GM12878 (cell line): ENCODE measurements around the gene MYDGF. TPM values are rescaled to one million over a fixed set of nuclear protein-coding genes. Genes with fewer than 3 reads are reported as not detected.

Experiments used
- ATAC-seq: fragments of 200-7000 bp; cut with Tn5 transposase; 3 replicates; pipeline ENCODE4 v1.9.1; 2020; ENCODE audit warnings: mild to moderate bottlenecking, moderate library complexity
- BruUV-seq: library from RNA; stranded (reverse); fragments of 400-500 nt; replicated peaks from 2 replicates; lab custom pipeline; 2021; lab: Mats Ljungman, UMichigan
- CTCF ChIA-PET: fragments of 300-600 bp; sonication (Branson Sonifier 250); formaldehyde crosslinking; extraction: SDS; loops from one replicate; lab custom pipeline; 2021; ENCODE audit warnings: inconsistent platforms; lab: Yijun Ruan, JAX
- POLR2A ChIA-PET: fragments of 350-600 bp; formaldehyde crosslinking; extraction: SDS; loops from one replicate; lab custom pipeline; 2021; ENCODE audit warnings: inconsistent platforms; lab: Charles Lee
- RAD21 ChIA-PET: fragments of 300-600 bp; sonication (Branson Sonifier 250); formaldehyde crosslinking; loops from one replicate; lab custom pipeline; 2023; ENCODE audit warnings: antibody characterized with exemption; ENCODE audit not compliant: unreplicated experiment; lab: Charles Lee
- SMC1A ChIA-PET: fragments of 300-600 bp; sonication (Branson Sonifier 250); formaldehyde crosslinking; loops from one replicate; lab custom pipeline; 2023; ENCODE audit not compliant: unreplicated experiment, uncharacterized antibody; lab: Charles Lee
- DNase-seq: peaks from one replicate; pipeline ENCODE4 v3.0.0-alpha.2; 2011; ENCODE audit warnings: low read depth, low spot score
- FAIRE-seq: peaks from 3 replicates; lab custom pipeline; 2011; peaks lifted over from hg19 to GRCh38; lab: Jason Lieb, UNC
- H2AFZ ChIP-seq: 2 replicates; pipeline ENCODE4 v1.6.0; 2011; ENCODE audit warnings: low read depth, low read length, control low read depth; ENCODE audit not compliant: control insufficient read depth
- H3K27ac ChIP-seq: 2 replicates; pipeline ENCODE4 v1.5.1; 2011; ENCODE audit warnings: control low read depth; ENCODE audit not compliant: control insufficient read depth, insufficient read depth
- H3K27me3 ChIP-seq, 2 experiments: replicated peaks in 1 of 2; 2 replicates each; pipeline versions ENCODE4 v1.6.0 to v1.6.1; 2011; ENCODE audit warnings: low read length in 1 of 2; ENCODE audit not compliant: control insufficient read depth in 2 of 2, insufficient read depth in 2 of 2
- H3K36me3 ChIP-seq, 2 experiments: 2 replicates each; pipeline ENCODE4 v1.5.1; 2011; ENCODE audit warnings: low read length in 1 of 2; ENCODE audit not compliant: control insufficient read depth in 2 of 2, insufficient read depth in 2 of 2
- H3K4me1 ChIP-seq: 2 replicates; pipeline ENCODE4 v1.6.1; 2011; ENCODE audit warnings: mild to moderate bottlenecking, low read length, moderate library complexity, mixed read lengths; ENCODE audit not compliant: control insufficient read depth, insufficient read depth
- H3K4me2 ChIP-seq: 2 replicates; pipeline ENCODE4 v1.6.0; 2011; ENCODE audit warnings: control low read depth; ENCODE audit not compliant: control insufficient read depth, insufficient read depth
- H3K4me3 ChIP-seq: fragments of 200-600 bp; sonication (generic); 2 replicates; pipeline ENCODE4 v1.5.1; 2016
- H3K79me2 ChIP-seq: 2 replicates; pipeline ENCODE4 v1.6.0; 2011; ENCODE audit warnings: low read length; ENCODE audit not compliant: control insufficient read depth, insufficient read depth
- H3K9ac ChIP-seq: 2 replicates; pipeline ENCODE4 v1.8.0; 2011; ENCODE audit warnings: low read length, control low read depth, mixed read lengths; ENCODE audit not compliant: control insufficient read depth, insufficient read depth
- H3K9me3 ChIP-seq: replicated peaks from 3 replicates; pipeline ENCODE4 v1.5.1; 2011; ENCODE audit warnings: mild to moderate bottlenecking, low read length; ENCODE audit not compliant: control insufficient read depth, insufficient read depth
- H4K20me1 ChIP-seq: 2 replicates; pipeline ENCODE4 v1.6.0; 2011; ENCODE audit not compliant: control insufficient read depth, insufficient read depth
- CEBPZ ChIP-seq: fragments of 150-350 bp; IDR thresholded peaks from 2 replicates; pipeline ENCODE4 v1.6.1; 2016; ENCODE audit warnings: low read depth, low read length
- DPF2 ChIP-seq: fragments of 450-650 bp; IDR thresholded peaks from 2 replicates; pipeline ENCODE4 v1.6.1; 2017; ENCODE audit warnings: mild to moderate bottlenecking
- IKZF2 ChIP-seq, 2 experiments: fragments of 450-650 bp; IDR thresholded peaks; 2 replicates each; pipeline ENCODE4 v1.6.1; 2017; ENCODE audit warnings: mild to moderate bottlenecking in 2 of 2, moderate library complexity in 2 of 2
- JUND ChIP-seq: IDR thresholded peaks from 2 replicates; pipeline ENCODE4 v1.6.1; 2012; ENCODE audit warnings: low read depth, mild to moderate bottlenecking, low read length, improper control_type of control experiment, moderate library complexity
- MAX ChIP-seq: IDR thresholded peaks from 2 replicates; pipeline ENCODE4 v1.6.1; 2012; ENCODE audit warnings: low read depth, low read length, improper control_type of control experiment
- NFYB ChIP-seq: IDR thresholded peaks from 2 replicates; pipeline ENCODE4 v1.6.1; 2011; ENCODE audit warnings: low read depth, mild to moderate bottlenecking, low read length, improper control_type of control experiment, moderate library complexity; ENCODE audit not compliant: insufficient read depth
- RUNX3 ChIP-seq: IDR thresholded peaks from 2 replicates; pipeline ENCODE4 v1.6.1; 2012; ENCODE audit warnings: low read length, inconsistent platforms
- SPI1 ChIP-seq: IDR thresholded peaks from 2 replicates; pipeline ENCODE4 v1.6.1; 2011; ENCODE audit warnings: low read depth, mild to moderate bottlenecking, low read length, moderate library complexity, borderline replicate concordance; ENCODE audit not compliant: insufficient read depth
- SREBF1 ChIP-seq: IDR thresholded peaks from 2 replicates; pipeline ENCODE4 v1.6.1; 2012; ENCODE audit warnings: mild to moderate bottlenecking, low read length
- TCF7 ChIP-seq: IDR thresholded peaks from 2 replicates; pipeline ENCODE4 v1.6.1; 2014; ENCODE audit warnings: antibody characterized with exemption, borderline replicate concordance
- ZNF622 ChIP-seq: fragments of 450-650 bp; IDR thresholded peaks from 2 replicates; pipeline ENCODE4 v1.6.1; 2017; ENCODE audit warnings: mild to moderate bottlenecking, inconsistent platforms
- ZSCAN29 ChIP-seq: fragments of 450-650 bp; IDR thresholded peaks from 2 replicates; pipeline ENCODE4 v1.6.1; 2017; ENCODE audit warnings: mild to moderate bottlenecking, moderate library complexity
- WGBS: methylation state at CpG from one replicate; pipeline ENCODE4 v1.1.6; 2016; ENCODE audit warnings: low lambda C conversion rate; ENCODE audit not compliant: insufficient replicate concordance, insufficient coverage; ENCODE audit errors: missing lambda C conversion rate; 5-methylcytosine and 5-hydroxymethylcytosine counted together
- in situ Hi-C: fragments of 300-500 bp; cut with MboI; formaldehyde crosslinking; loops from 9 replicates; pipeline ENCODE4 v1.14.3; 2018; ENCODE audit warnings: mixed read lengths
- intact Hi-C: fragments of 100-400 bp; cut with micrococcal nuclease; formaldehyde crosslinking; loops from one replicate; pipeline ENCODE4 v1.14.2; 2022; ENCODE audit not compliant: unreplicated experiment
- polyA plus RNA-seq, 11 experiments: library from polyadenylated mRNA; depleted of rRNA in 4 of 11; unstranded in 6 of 11; stranded (reverse) in 5 of 11; fragments of >200 nt; fragmentation: Nextera tagmentation in 4 of 11; fragmentation: Illumina TruSeq in 1 of 11; extraction: Ambion mirVana in 4 of 11; extraction: Trizol in 1 of 11; gene quantifications; 1 replicate in 1 of 11; 2 replicates in 10 of 11; pipeline versions ENCODE4 v1.2.1 to v1.2.3, GENCODE V29; 2011 to 2016; ENCODE audit warnings: inconsistent platforms in 2 of 11, missing spikeins in 2 of 11, low read depth in 1 of 11
- total RNA-seq, 4 experiments: library from RNA; depleted of rRNA in 3 of 4; stranded (reverse); fragments of >200 nt in 3 of 4; fragmentation: Illumina TruSeq in 1 of 4; extraction: Trizol in 1 of 4; gene quantifications; 2 replicates each; pipeline versions ENCODE4 v1.2.1 to v1.2.3, GENCODE V29; 2013 to 2021
- TF ChIP-seq, protein P1 (sequence below): IDR thresholded peaks from 2 replicates; pipeline ENCODE4 v1.6.1; 2011; ENCODE audit warnings: low read depth, low read length, improper control_type of control experiment, borderline replicate concordance
- TF ChIP-seq, protein P2 (sequence below): fragments of 450-650 bp; IDR thresholded peaks from 2 replicates; pipeline ENCODE4 v1.6.1; 2017; ENCODE audit warnings: mild to moderate bottlenecking

MYDGF gene
- total and polyA plus RNA-seq, 10 of the 15 experiments (the other 5 are each of a cell fraction or from before 2014, with no cell fraction given): 2.3 to 196 (median 57.5) TPM

- ChIA-PET CTCF (no interaction called here), POLR2A (interaction anchor here (0.9 kb wide), 1 partner anchor 72 kb away, joined by 3 read pairs; the partner anchor contains the start of gene FEM1A), SMC1A (no interaction called here), RAD21 (no interaction called here)
- Histone ChIP-seq H3K4me3 (no peak overlapping the region), H3K4me2 (peak overlapping the region; percentile 60; the same call in 1 of the 2 replicates), H2AFZ (no peak overlapping the region), H3K9me3 (no peaks in the 10 kb centered on the region), H4K20me1 (no peaks in the 10 kb centered on the region; the same call in 1 of the 2 replicates), H3K27me3 (no peaks in the 10 kb centered on the region), H3K36me3 (peaks cover 25 to 32% of the 10 kb centered on the region in 2 experiments), H3K79me2 (peaks cover 41% of the 10 kb centered on the region), H3K4me1 (peaks cover 18% of the 10 kb centered on the region), H3K9ac (no peak overlapping the region), H3K27ac (peak overlapping the region; percentile 67)
- 20% methylated on average over 11 of the region's 11 CpGs for WGBS
- no peak for ATAC-seq
- FAIRE-seq: no peak
- intact Hi-C loops: no loop called here
- in situ Hi-C loops: no loop called here
- DNase-seq: no peak
- no TSS peak for BruUV-seq
- no peak for TF ChIP-seq ZSCAN29
- TF ChIP-seq NFYB: no peak
- TF ChIP-seq ZNF622: no peak
- no peak for TF ChIP-seq MAX
- no peak for TF ChIP-seq SREBF1
- no peak for TF ChIP-seq SPI1
- TF ChIP-seq RUNX3: 0 out of 2 replicates have a peak, but pooled peaks have one; percentile 5
- TF ChIP-seq DPF2: no peak
- peak in 1 of 2 experiments; percentile 32; a peak in 1 of 4 replicates for TF ChIP-seq IKZF2 (IDR thresholded peaks at IDR 0.05)
- TF ChIP-seq CEBPZ: no peak
- no peak for TF ChIP-seq TCF7
- TF ChIP-seq JUND: no peak
- TF ChIP-seq, protein P1, sequence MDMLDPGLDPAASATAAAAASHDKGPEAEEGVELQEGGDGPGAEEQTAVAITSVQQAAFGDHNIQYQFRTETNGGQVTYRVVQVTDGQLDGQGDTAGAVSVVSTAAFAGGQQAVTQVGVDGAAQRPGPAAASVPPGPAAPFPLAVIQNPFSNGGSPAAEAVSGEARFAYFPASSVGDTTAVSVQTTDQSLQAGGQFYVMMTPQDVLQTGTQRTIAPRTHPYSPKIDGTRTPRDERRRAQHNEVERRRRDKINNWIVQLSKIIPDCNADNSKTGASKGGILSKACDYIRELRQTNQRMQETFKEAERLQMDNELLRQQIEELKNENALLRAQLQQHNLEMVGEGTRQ: no peak
- TF ChIP-seq, protein P2, sequence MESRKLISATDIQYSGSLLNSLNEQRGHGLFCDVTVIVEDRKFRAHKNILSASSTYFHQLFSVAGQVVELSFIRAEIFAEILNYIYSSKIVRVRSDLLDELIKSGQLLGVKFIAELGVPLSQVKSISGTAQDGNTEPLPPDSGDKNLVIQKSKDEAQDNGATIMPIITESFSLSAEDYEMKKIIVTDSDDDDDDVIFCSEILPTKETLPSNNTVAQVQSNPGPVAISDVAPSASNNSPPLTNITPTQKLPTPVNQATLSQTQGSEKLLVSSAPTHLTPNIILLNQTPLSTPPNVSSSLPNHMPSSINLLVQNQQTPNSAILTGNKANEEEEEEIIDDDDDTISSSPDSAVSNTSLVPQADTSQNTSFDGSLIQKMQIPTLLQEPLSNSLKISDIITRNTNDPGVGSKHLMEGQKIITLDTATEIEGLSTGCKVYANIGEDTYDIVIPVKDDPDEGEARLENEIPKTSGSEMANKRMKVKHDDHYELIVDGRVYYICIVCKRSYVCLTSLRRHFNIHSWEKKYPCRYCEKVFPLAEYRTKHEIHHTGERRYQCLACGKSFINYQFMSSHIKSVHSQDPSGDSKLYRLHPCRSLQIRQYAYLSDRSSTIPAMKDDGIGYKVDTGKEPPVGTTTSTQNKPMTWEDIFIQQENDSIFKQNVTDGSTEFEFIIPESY: no peak
These were observed 49.3 kb upstream of the MYDGF start for GRCh38 chr19:4719499-4719866.
